ENCODE data around the gene SPIRE2.

- no peak for TF ChIP-seq CTCF (optimal IDR thresholded peaks at IDR 0.05 in 1 of 3, IDR thresholded peaks at IDR 0.05 in 1 of 3, conservative IDR thresholded peaks at IDR 0.05 in 1 of 3; ENCODE audit: extremely low read depth in 1 of 3, insufficient read depth in 2 of 3, low read length in 3 of 3)
- TF ChIP-seq EZH2 (IDR thresholded peaks at IDR 0.05; ENCODE audit: low read length): no peak
Observed at GRCh38 chr16:89855301-89855945, 27.1 kb downstream of the SPIRE2 start.
